ENCODE results near the gene SLC38A7.
"Not testable (repeated sequence)": the region's sequence is repeated elsewhere in the genome, so short reads cannot be mapped to it uniquely, and the experiment has no call there.

Gene SLC38A7

GRCh38 chr16:58670177-58670576 is 14.4 kb downstream of the SLC38A7 start:
- no peak overlapping the region for H3K4me2 ChIP-seq (ENCODE audit: low read length, poor library complexity, severe bottlenecking)
- no peak overlapping the region for H2BK12ac ChIP-seq (ENCODE audit: low read length in 2 of 2)
- H3K36me3 ChIP-seq (ENCODE audit: control insufficient read depth in 1 of 2, insufficient read depth in 2 of 2, low read depth in 1 of 2, low read length in 2 of 2), result peaks cover 55 to 63% of the 10 kb centered on the region in 2 experiments
- H2BK5ac ChIP-seq (ENCODE audit: low read depth, low read length, poor library complexity, severe bottlenecking), result no peak overlapping the region
- peak; percentile 20 for DNase-seq
- no peaks in the 10 kb centered on the region for H3K9me3 ChIP-seq (ENCODE audit: control insufficient read depth, low read length)
- H3K14ac ChIP-seq (ENCODE audit: low read length in 2 of 2), result no peak overlapping the region
- peak overlapping the region; percentile 49 for H2BK15ac ChIP-seq (ENCODE audit: low read depth, poor library complexity, severe bottlenecking)
- H3K79me1 ChIP-seq (replicated peaks; ENCODE audit: low read length, poor library complexity, severe bottlenecking), result peaks cover 1% of the 10 kb centered on the region
- H2BK120ac ChIP-seq (ENCODE audit: low read depth, low read length), result no peak overlapping the region
- H3K4me1 ChIP-seq (ENCODE audit: control insufficient read depth, insufficient read depth, low read depth, low read length), result peaks cover 6% of the 10 kb centered on the region
- no peak overlapping the region for H3K4me3 ChIP-seq (ENCODE audit: insufficient read depth in 1 of 2, low read depth in 1 of 2, low read length in 2 of 2)
- no peak overlapping the region for H2AK5ac ChIP-seq (ENCODE audit: low read length, severe bottlenecking)
- H4K91ac ChIP-seq (ENCODE audit: low read length), result no peak overlapping the region
- H3K18ac ChIP-seq (ENCODE audit: low read depth in 1 of 2, low read length in 2 of 2), result no peak overlapping the region
- H3K4ac ChIP-seq (ENCODE audit: low read depth in 1 of 2, low read length in 2 of 2), result no peak overlapping the region
- no peak overlapping the region for H4K8ac ChIP-seq (ENCODE audit: low read length)
- H2AFZ ChIP-seq (ENCODE audit: low read depth, low read length), result no peak overlapping the region
- no peak overlapping the region for H3K23ac ChIP-seq (ENCODE audit: low read length in 2 of 2)
- H3K9ac ChIP-seq (ENCODE audit: low read length), result no peak overlapping the region
- H3K27ac ChIP-seq (ENCODE audit: low read length, poor library complexity, severe bottlenecking), result no peak overlapping the region
- no peaks in the 10 kb centered on the region for H3K27me3 ChIP-seq (ENCODE audit: control insufficient read depth in 1 of 2, insufficient read depth in 1 of 2, low read length in 2 of 2)

- Histone ChIP-seq H3K9me3 (ENCODE audit: control insufficient read depth, low read length) (no peaks in the 10 kb centered on the region), H4K91ac (ENCODE audit: low read length) (no peak overlapping the region), H2BK5ac (ENCODE audit: low read depth, low read length, poor library complexity, severe bottlenecking) (no peak overlapping the region), H2BK120ac (ENCODE audit: low read depth, low read length) (no peak overlapping the region), H3K23ac (ENCODE audit: low read length in 2 of 2) (no peak overlapping the region), H3K36me3 (ENCODE audit: control insufficient read depth in 1 of 2, insufficient read depth in 2 of 2, low read depth in 1 of 2, low read length in 2 of 2) (peaks cover 21 to 28% of the 10 kb centered on the region in 2 experiments), H3K4me2 (ENCODE audit: low read length, poor library complexity, severe bottlenecking) (no peak overlapping the region), H3K27me3 (ENCODE audit: control insufficient read depth in 1 of 2, insufficient read depth in 1 of 2, low read length in 2 of 2) (no peaks in the 10 kb centered on the region), H3K18ac (ENCODE audit: low read depth in 1 of 2, low read length in 2 of 2) (no peak overlapping the region), H3K9ac (ENCODE audit: low read length) (no peak overlapping the region), H2BK12ac (ENCODE audit: low read length in 2 of 2) (no peak overlapping the region), H3K27ac (ENCODE audit: low read length, poor library complexity, severe bottlenecking) (no peak overlapping the region), H3K4ac (ENCODE audit: low read depth in 1 of 2, low read length in 2 of 2) (no peak overlapping the region), H3K79me1 (replicated peaks; ENCODE audit: low read length, poor library complexity, severe bottlenecking) (no peaks in the 10 kb centered on the region), H2BK15ac (ENCODE audit: low read depth, poor library complexity, severe bottlenecking) (no peak overlapping the region), H3K4me3 (ENCODE audit: insufficient read depth in 1 of 2, low read depth in 1 of 2, low read length in 2 of 2) (no peak overlapping the region), H3K4me1 (ENCODE audit: control insufficient read depth, insufficient read depth, low read depth, low read length) (peaks cover 5% of the 10 kb centered on the region), H2AK5ac (ENCODE audit: low read length, severe bottlenecking) (no peak overlapping the region), H4K8ac (ENCODE audit: low read length) (no peak overlapping the region), H2AFZ (ENCODE audit: low read depth, low read length) (no peak overlapping the region), H3K14ac (ENCODE audit: low read length in 2 of 2) (no peak overlapping the region)
- DNase-seq, result no peak
- whole genome bisulfite sequencing, result 92% methylated on average over 8 of the region's 8 CpGs
Observed at GRCh38 chr16:58665200-58665599, 19.4 kb downstream of the SLC38A7 start.

- Histone ChIP-seq H3K18ac (ENCODE audit: low read depth in 1 of 2, low read length in 2 of 2) (no peak overlapping the region), H3K4me2 (ENCODE audit: low read length, poor library complexity, severe bottlenecking) (no peak overlapping the region), H3K14ac (ENCODE audit: low read length in 2 of 2) (no peak overlapping the region), H4K8ac (ENCODE audit: low read length) (no peak overlapping the region), H3K4me3 (ENCODE audit: insufficient read depth in 1 of 2, low read depth in 1 of 2, low read length in 2 of 2) (no peak overlapping the region), H2BK12ac (ENCODE audit: low read length in 2 of 2) (no peak overlapping the region), H3K27ac (ENCODE audit: low read length, poor library complexity, severe bottlenecking) (no peak overlapping the region), H3K4me1 (ENCODE audit: control insufficient read depth, insufficient read depth, low read depth, low read length) (peaks cover 2% of the 10 kb centered on the region), H2AK5ac (ENCODE audit: low read length, severe bottlenecking) (no peak overlapping the region), H2BK15ac (ENCODE audit: low read depth, poor library complexity, severe bottlenecking) (no peak overlapping the region), H3K79me1 (replicated peaks; ENCODE audit: low read length, poor library complexity, severe bottlenecking) (no peaks in the 10 kb centered on the region), H3K27me3 (ENCODE audit: control insufficient read depth in 1 of 2, insufficient read depth in 1 of 2, low read length in 2 of 2) (no peaks in the 10 kb centered on the region), H2BK120ac (ENCODE audit: low read depth, low read length) (no peak overlapping the region), H3K23ac (ENCODE audit: low read length in 2 of 2) (no peak overlapping the region), H2BK5ac (ENCODE audit: low read depth, low read length, poor library complexity, severe bottlenecking) (no peak overlapping the region), H3K9me3 (ENCODE audit: control insufficient read depth, low read length) (no peaks in the 10 kb centered on the region), H3K9ac (ENCODE audit: low read length) (peak overlapping the region; percentile 27), H2AFZ (ENCODE audit: low read depth, low read length) (no peak overlapping the region), H3K4ac (ENCODE audit: low read depth in 1 of 2, low read length in 2 of 2) (no peak overlapping the region), H4K91ac (ENCODE audit: low read length) (no peak overlapping the region), H3K36me3 (ENCODE audit: control insufficient read depth in 1 of 2, insufficient read depth in 2 of 2, low read depth in 1 of 2, low read length in 2 of 2) (peaks cover 4 to 5% of the 10 kb centered on the region in 2 experiments)
- peak; percentile 91 for DNase-seq
- WGBS, result 44% methylated on average over 11 of the region's 12 CpGs
Observed at GRCh38 chr16:58661199-58661830, 23.3 kb downstream of the SLC38A7 start.

- not testable (repeated sequence) for H2AK5ac ChIP-seq (ENCODE audit: low read length, severe bottlenecking); H3K9me3 ChIP-seq (ENCODE audit: control insufficient read depth, low read length); H3K9ac ChIP-seq (ENCODE audit: low read length); H2BK5ac ChIP-seq (ENCODE audit: low read depth, low read length, poor library complexity, severe bottlenecking); H2BK15ac ChIP-seq (ENCODE audit: low read depth, poor library complexity, severe bottlenecking); H4K91ac ChIP-seq (ENCODE audit: low read length); H3K4me2 ChIP-seq (ENCODE audit: low read length, poor library complexity, severe bottlenecking); H3K4ac ChIP-seq (ENCODE audit: low read depth in 1 of 2, low read length in 2 of 2); H4K8ac ChIP-seq (ENCODE audit: low read length); H3K14ac ChIP-seq (ENCODE audit: low read length in 2 of 2); H2BK120ac ChIP-seq (ENCODE audit: low read depth, low read length); H3K27me3 ChIP-seq (ENCODE audit: control insufficient read depth in 1 of 2, insufficient read depth in 1 of 2, low read length in 2 of 2); H3K4me3 ChIP-seq (ENCODE audit: insufficient read depth in 1 of 2, low read depth in 1 of 2, low read length in 2 of 2); H2AFZ ChIP-seq (ENCODE audit: low read depth, low read length); H3K79me1 ChIP-seq (replicated peaks; ENCODE audit: low read length, poor library complexity, severe bottlenecking); H2BK12ac ChIP-seq (ENCODE audit: low read length in 2 of 2); H3K27ac ChIP-seq (ENCODE audit: low read length, poor library complexity, severe bottlenecking); DNase-seq; H3K18ac ChIP-seq (ENCODE audit: low read depth in 1 of 2, low read length in 2 of 2); H3K36me3 ChIP-seq (ENCODE audit: control insufficient read depth in 1 of 2, insufficient read depth in 2 of 2, low read depth in 1 of 2, low read length in 2 of 2); H3K4me1 ChIP-seq (ENCODE audit: control insufficient read depth, insufficient read depth, low read depth, low read length); H3K23ac ChIP-seq (ENCODE audit: low read length in 2 of 2)
- 95% methylated on average over 11 of the region's 11 CpGs for WGBS
Observed at GRCh38 chr16:58659911-58660310, 24.7 kb downstream of the SLC38A7 start.
